IMR-90 (cell line): ENCODE measurements around the gene COX8A. TPM values are rescaled to one million over a fixed set of nuclear protein-coding genes. Genes with fewer than 3 reads are reported as not detected.
A peak's percentile ranks its signal among the peaks of the same experiment; 100 is the strongest.

Source experiments
- ATAC-seq: fragments of 200-7000 bp; cut with Tn5 transposase; 2 replicates; pipeline ENCODE4 v1.9.1; 2020; ENCODE audit warnings: low read depth, mild to moderate bottlenecking, moderate library complexity
- BruUV-seq: library from RNA; stranded (reverse); fragments of 400-500 nt; replicated peaks from 2 replicates; lab custom pipeline; 2021; lab: Mats Ljungman, UMichigan
- CTCF ChIA-PET: fragments of 300-600 bp; formaldehyde crosslinking; extraction: SDS; loops from one replicate; lab custom pipeline; 2021; ENCODE audit warnings: antibody characterized with exemption; lab: Yijun Ruan, JAX
- POLR2A ChIA-PET: fragments of 300-600 bp; sonication (Branson Sonifier 250); formaldehyde crosslinking; loops from one replicate; lab custom pipeline; 2022; ENCODE audit warnings: antibody characterized with exemption; ENCODE audit not compliant: unreplicated experiment; lab: Charles Lee
- DNase-seq: peaks from one replicate; pipeline ENCODE4 v3.0.0; 2013
- H2AFZ ChIP-seq: replicated peaks from 2 replicates; pipeline ENCODE3; 2013; ENCODE audit warnings: low read length, mild to moderate bottlenecking; ENCODE audit not compliant: poor library complexity
- H2AK5ac ChIP-seq: 2 replicates; pipeline ENCODE4 v1.6.1; 2013; ENCODE audit warnings: low read depth, low read length, inconsistent platforms
- H2AK9ac ChIP-seq: replicated peaks from 2 replicates; pipeline ENCODE3; 2013; ENCODE audit warnings: mild to moderate bottlenecking, low read depth, low read length, moderate library complexity; ENCODE audit not compliant: poor library complexity
- H2BK120ac ChIP-seq: 2 replicates; pipeline ENCODE4 v1.6.1; 2013; ENCODE audit warnings: low read depth, low read length, inconsistent platforms
- H2BK15ac ChIP-seq: 3 replicates; pipeline ENCODE4 v1.6.1; 2013; ENCODE audit warnings: low read depth, low read length, inconsistent platforms
- H2BK20ac ChIP-seq: 2 replicates; pipeline ENCODE4 v1.6.1; 2013; ENCODE audit warnings: low read depth, mild to moderate bottlenecking, inconsistent platforms, low read length, moderate library complexity
- H2BK5ac ChIP-seq: 2 replicates; pipeline ENCODE4 v1.6.1; 2013; ENCODE audit warnings: mild to moderate bottlenecking, low read depth, low read length, inconsistent platforms; ENCODE audit not compliant: poor library complexity, severe bottlenecking
- H3K14ac ChIP-seq: replicated peaks from 2 replicates; pipeline ENCODE4 v1.6.1; 2013; ENCODE audit warnings: low read depth, low read length, inconsistent platforms
- H3K18ac ChIP-seq: 2 replicates; pipeline ENCODE4 v1.6.1; 2013; ENCODE audit warnings: low read depth, low read length, control low read depth
- H3K23ac ChIP-seq: 2 replicates; pipeline ENCODE4 v1.6.1; 2013; ENCODE audit warnings: low read depth, low read length, inconsistent platforms
- H3K27ac ChIP-seq: 2 replicates; pipeline ENCODE4 v1.5.1; 2013; ENCODE audit warnings: mild to moderate bottlenecking, control low read depth, low read length; ENCODE audit not compliant: insufficient read depth
- H3K27me3 ChIP-seq: 2 replicates; pipeline ENCODE4 v1.6.1; 2013; ENCODE audit warnings: low read length; ENCODE audit not compliant: control insufficient read depth, insufficient read depth
- H3K36me3 ChIP-seq: 2 replicates; pipeline ENCODE4 v1.6.1; 2013; ENCODE audit warnings: low read length, mixed read lengths; ENCODE audit not compliant: control insufficient read depth, insufficient read depth
- H3K4ac ChIP-seq: 2 replicates; pipeline ENCODE4 v1.6.1; 2013; ENCODE audit warnings: low read depth, low read length, inconsistent platforms
- H3K4me1 ChIP-seq: 2 replicates; pipeline ENCODE4 v1.6.1; 2013; ENCODE audit warnings: low read length, mixed read lengths; ENCODE audit not compliant: control insufficient read depth, insufficient read depth
- H3K4me2 ChIP-seq: 2 replicates; pipeline ENCODE4 v1.6.1; 2013; ENCODE audit warnings: low read depth, mild to moderate bottlenecking, control low read depth, low read length, moderate library complexity
- H3K4me3 ChIP-seq: 2 replicates; pipeline ENCODE4 v1.5.1; 2013; ENCODE audit warnings: low read depth, mild to moderate bottlenecking, control low read depth, low read length, moderate library complexity; ENCODE audit not compliant: insufficient read depth
- H3K56ac ChIP-seq: 2 replicates; pipeline ENCODE4 v1.6.1; 2013; ENCODE audit warnings: low read length, inconsistent platforms; ENCODE audit not compliant: insufficient read depth; ENCODE audit errors: extremely low read depth
- H3K79me1 ChIP-seq, 2 experiments: 2 replicates each; pipeline ENCODE4 v1.6.1; 2013; ENCODE audit warnings: low read length in 2 of 2, inconsistent platforms in 1 of 2, low read depth in 1 of 2
- H3K9ac ChIP-seq: 2 replicates; pipeline ENCODE4 v1.6.1; 2013; ENCODE audit warnings: low read depth, low read length, control low read depth
- H3K9me1 ChIP-seq: 2 replicates; pipeline ENCODE4 v1.6.1; 2013; ENCODE audit warnings: low read length, inconsistent platforms; ENCODE audit not compliant: insufficient read depth
- H3K9me3 ChIP-seq: 2 replicates; pipeline ENCODE4 v1.6.1; 2013; ENCODE audit warnings: low read length; ENCODE audit not compliant: control insufficient read depth, insufficient read depth
- H4K20me1 ChIP-seq: 2 replicates; pipeline ENCODE4 v1.6.1; 2013; ENCODE audit warnings: low read length, inconsistent platforms; ENCODE audit not compliant: insufficient read depth
- H4K5ac ChIP-seq: 2 replicates; pipeline ENCODE4 v1.6.1; 2013; ENCODE audit warnings: mild to moderate bottlenecking, low read depth, low read length, control low read depth
- H4K8ac ChIP-seq, 2 experiments: 2 replicates each; pipeline ENCODE4 v1.6.1; 2013; ENCODE audit warnings: low read depth in 2 of 2, low read length in 2 of 2, control low read depth in 1 of 2, inconsistent platforms in 1 of 2
- H4K91ac ChIP-seq: 2 replicates; pipeline ENCODE4 v1.6.1; 2013; ENCODE audit warnings: low read depth, low read length, inconsistent platforms; ENCODE audit not compliant: insufficient read depth
- BHLHE40 ChIP-seq: fragments of 150-350 bp; IDR thresholded peaks from 2 replicates; pipeline ENCODE4 v1.6.1; 2016; ENCODE audit warnings: mild to moderate bottlenecking, low read depth, low read length
- CHD1 ChIP-seq: IDR thresholded peaks from 2 replicates; pipeline ENCODE4 v1.6.1; 2012; ENCODE audit warnings: low read depth, low read length, improper control_type of control experiment
- FOS ChIP-seq: fragments of 150-350 bp; IDR thresholded peaks from 2 replicates; pipeline ENCODE4 v1.6.1; 2016; ENCODE audit warnings: low read depth, low read length
- MAFK ChIP-seq: IDR thresholded peaks from 2 replicates; pipeline ENCODE4 v1.6.1; 2012; ENCODE audit warnings: low read depth, low read length, improper control_type of control experiment
- MAZ ChIP-seq: IDR thresholded peaks from 2 replicates; pipeline ENCODE4 v1.6.1; 2012; ENCODE audit warnings: low read depth, mild to moderate bottlenecking, low read length, improper control_type of control experiment, moderate library complexity, borderline replicate concordance
- MXI1 ChIP-seq: IDR thresholded peaks from 2 replicates; pipeline ENCODE4 v1.6.1; 2012; ENCODE audit warnings: low read depth, mild to moderate bottlenecking, low read length, moderate library complexity, borderline replicate concordance
- NFE2L2 ChIP-seq: fragments of 150-350 bp; IDR thresholded peaks from 2 replicates; pipeline ENCODE4 v1.6.1; 2016; ENCODE audit warnings: low read depth, mild to moderate bottlenecking, low read length
- POLR2A ChIP-seq: IDR thresholded peaks from 2 replicates; pipeline ENCODE4 v1.6.1; 2012; ENCODE audit warnings: mild to moderate bottlenecking, low read depth, low read length
- RAD21 ChIP-seq: IDR thresholded peaks from 2 replicates; pipeline ENCODE4 v1.6.1; 2012; ENCODE audit warnings: low read length, improper control_type of control experiment
- RCOR1 ChIP-seq: IDR thresholded peaks from 2 replicates; pipeline ENCODE4 v1.6.1; 2012; ENCODE audit warnings: mild to moderate bottlenecking, low read length, improper control_type of control experiment; ENCODE audit not compliant: insufficient replicate concordance
- RFX5 ChIP-seq: IDR thresholded peaks from 2 replicates; pipeline ENCODE4 v1.8.0; 2012; ENCODE audit warnings: low read depth, mild to moderate bottlenecking, low read length, moderate library complexity
- SMC3 ChIP-seq: fragments of 150-350 bp; IDR thresholded peaks from 2 replicates; pipeline ENCODE4 v1.6.1; 2016; ENCODE audit warnings: low read depth, mild to moderate bottlenecking, antibody characterized with exemption, low read length, moderate library complexity
- WGBS, 2 experiments: methylation state at CpG; one replicate each; pipeline versions ENCODE4 v1.1.5 to v1.1.7; 2013; ENCODE audit warnings: missing lambda C conversion rate in 2 of 2; ENCODE audit not compliant: insufficient read length in 1 of 2; ENCODE audit errors: extremely low coverage in 2 of 2; 5-methylcytosine and 5-hydroxymethylcytosine counted together
- dilution Hi-C: fragments of 300-500 bp; cut with HindIII; formaldehyde crosslinking; loops from one replicate; pipeline ENCODE4 v1.14.3; 2018; ENCODE audit warnings: low sequenced_read_pairs; ENCODE audit not compliant: unreplicated experiment
- in situ Hi-C: fragments of 300-500 bp; cut with MboI; formaldehyde crosslinking; loops from 3 replicates; pipeline ENCODE4 v1.14.3; 2019; ENCODE audit warnings: low sequenced_read_pairs, inconsistent platforms, mixed read lengths
- intact Hi-C: fragments of 100-400 bp; cut with micrococcal nuclease; formaldehyde crosslinking; loops from 2 replicates; pipeline ENCODE4 v1.10.0; 2022
- polyA plus RNA-seq, 3 experiments: library from polyadenylated mRNA; depleted of rRNA; stranded (reverse); fragments of >200 nt; gene quantifications; 2 replicates each; pipeline ENCODE4 v1.2.3, GENCODE V29; 2012; ENCODE audit warnings: low replicate concordance in 1 of 3
- total RNA-seq: library from RNA; depleted of rRNA; stranded (reverse); fragments of >200 nt; gene quantifications from 2 replicates; pipeline ENCODE4 v1.2.3, GENCODE V29; 2012
- TF ChIP-seq, protein P1 (sequence below): fragments of 150-350 bp; IDR thresholded peaks from 2 replicates; pipeline ENCODE4 v1.6.1; 2016; ENCODE audit warnings: low read depth, mild to moderate bottlenecking, low read length, moderate library complexity, borderline replicate concordance
- TF ChIP-seq, protein P2 (sequence below): fragments of 150-350 bp; IDR thresholded peaks from 2 replicates; pipeline ENCODE4 v1.6.1; 2017; ENCODE audit warnings: mild to moderate bottlenecking, antibody characterized with exemption, low read length, low read depth
- TF ChIP-seq, protein P3 (sequence below): conservative IDR thresholded peaks from 2 replicates; pipeline ENCODE4 v1.5.1; 2012; ENCODE audit warnings: mild to moderate bottlenecking, low read depth, low read length, improper control_type of control experiment

Gene COX8A
- total and polyA plus RNA-seq, 2 of the 4 experiments (the other 2 are of a cell fraction), result 250 to 598 TPM

DNA sequence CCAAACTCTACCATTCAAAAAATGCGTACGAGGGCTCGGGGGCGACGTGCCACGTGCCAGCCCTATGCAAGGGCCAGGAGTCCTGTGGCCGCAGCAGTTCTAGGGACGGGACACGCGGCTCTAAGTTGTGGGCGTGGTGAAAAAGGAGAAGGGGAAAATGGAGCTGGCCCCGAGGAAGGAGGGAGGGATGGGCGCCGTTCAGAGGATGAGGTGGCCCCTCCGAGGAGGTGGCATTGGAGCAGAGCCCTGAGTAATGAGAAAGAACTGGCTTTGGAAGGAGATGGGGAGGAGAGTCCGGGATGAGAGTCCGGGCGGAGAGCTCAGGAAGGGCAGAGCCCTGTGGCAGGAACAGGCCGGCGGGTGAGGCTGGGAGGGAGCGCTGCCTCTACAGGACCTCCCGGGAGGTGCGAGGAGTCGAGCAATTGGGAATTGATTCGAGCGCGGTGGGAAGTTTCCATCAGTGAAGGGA, 32.8 kb downstream of the COX8A start:
- Histone ChIP-seq H3K9me3 (no peaks in the 10 kb centered on the region), H2AFZ (peak overlapping the region; percentile 89), H3K4ac (peak overlapping the region; percentile 37), H3K9ac (0 out of 2 replicates have a peak overlapping the region, but pooled peaks have one; percentile 12), H3K56ac (no peak overlapping the region), H3K27ac (no peak overlapping the region), H2BK15ac (no peak overlapping the region; the same call in 2 of the 3 replicates), H4K5ac (no peak overlapping the region), H3K27me3 (no peaks in the 10 kb centered on the region), H2BK20ac (no peak overlapping the region), H2AK5ac (peak overlapping the region; percentile 29), H3K4me2 (peak overlapping the region; percentile 57), H3K4me3 (peak overlapping the region; percentile 4; the same call in 1 of the 2 replicates), H4K20me1 (no peaks in the 10 kb centered on the region), H2BK5ac (no peak overlapping the region), H2AK9ac (peak overlapping the region; percentile 91), H4K91ac (peak overlapping the region; percentile 17; the same call in 1 of the 2 replicates), H3K36me3 (no peaks in the 10 kb centered on the region), H3K9me1 (no peaks in the 10 kb centered on the region), H3K14ac (peak overlapping the region; percentile 12), H3K4me1 (peaks cover 10% of the 10 kb centered on the region), H3K23ac (0 out of 2 replicates have a peak overlapping the region, but pooled peaks have one; percentile 23), H3K79me1 (no peaks in the 10 kb centered on the region), H3K18ac (no peak overlapping the region), H4K8ac (peak overlapping the region in 1 of 2 experiments; percentile 62; a peak in 2 of 4 replicates), H2BK120ac (peak overlapping the region; percentile 6; the same call in 1 of the 2 replicates)
- in situ Hi-C loops (no loop called here), dilution Hi-C loops (no loop called here), intact Hi-C loops (loop anchor here (10.0 kb wide), 1 partner anchor 298 kb away; the partner anchor contains the start of genes CATSPERZ and ESRRA)
- peak; percentile 58 for ATAC-seq
- POLR2A ChIA-PET, result interaction anchor here (0.6 kb wide), 1 partner anchor 346 kb away, joined by 5 read pairs; no protein-coding TSS in a partner anchor
- 6% methylated on average over 17 of the region's 27 CpGs; no CpG with 5 or more reads in 1 of the 2 experiments for WGBS, 2 experiments
- no TSS peak for BruUV-seq
- DNase-seq, result no peak
- CTCF ChIA-PET, result interaction anchor here (1.4 to 1.5 kb wide), 2 partner anchors 141 to 142 kb away, joined by 3 to 4 read pairs; no protein-coding TSS in a partner anchor
- TF ChIP-seq, protein P1, sequence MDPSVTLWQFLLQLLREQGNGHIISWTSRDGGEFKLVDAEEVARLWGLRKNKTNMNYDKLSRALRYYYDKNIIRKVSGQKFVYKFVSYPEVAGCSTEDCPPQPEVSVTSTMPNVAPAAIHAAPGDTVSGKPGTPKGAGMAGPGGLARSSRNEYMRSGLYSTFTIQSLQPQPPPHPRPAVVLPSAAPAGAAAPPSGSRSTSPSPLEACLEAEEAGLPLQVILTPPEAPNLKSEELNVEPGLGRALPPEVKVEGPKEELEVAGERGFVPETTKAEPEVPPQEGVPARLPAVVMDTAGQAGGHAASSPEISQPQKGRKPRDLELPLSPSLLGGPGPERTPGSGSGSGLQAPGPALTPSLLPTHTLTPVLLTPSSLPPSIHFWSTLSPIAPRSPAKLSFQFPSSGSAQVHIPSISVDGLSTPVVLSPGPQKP, result no peak
- TF ChIP-seq MXI1 (no peak), MAFK (no peak), SMC3 (no peak), MAZ (no peak), RFX5 (no peak), RCOR1 (no peak), RAD21 (no peak), BHLHE40 (no peak), NFE2L2 (no peak), CHD1 (no peak), POLR2A (no peak), FOS (no peak)
- TF ChIP-seq, protein P2, sequence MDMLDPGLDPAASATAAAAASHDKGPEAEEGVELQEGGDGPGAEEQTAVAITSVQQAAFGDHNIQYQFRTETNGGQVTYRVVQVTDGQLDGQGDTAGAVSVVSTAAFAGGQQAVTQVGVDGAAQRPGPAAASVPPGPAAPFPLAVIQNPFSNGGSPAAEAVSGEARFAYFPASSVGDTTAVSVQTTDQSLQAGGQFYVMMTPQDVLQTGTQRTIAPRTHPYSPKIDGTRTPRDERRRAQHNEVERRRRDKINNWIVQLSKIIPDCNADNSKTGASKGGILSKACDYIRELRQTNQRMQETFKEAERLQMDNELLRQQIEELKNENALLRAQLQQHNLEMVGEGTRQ, result no peak
- TF ChIP-seq, protein P3, sequence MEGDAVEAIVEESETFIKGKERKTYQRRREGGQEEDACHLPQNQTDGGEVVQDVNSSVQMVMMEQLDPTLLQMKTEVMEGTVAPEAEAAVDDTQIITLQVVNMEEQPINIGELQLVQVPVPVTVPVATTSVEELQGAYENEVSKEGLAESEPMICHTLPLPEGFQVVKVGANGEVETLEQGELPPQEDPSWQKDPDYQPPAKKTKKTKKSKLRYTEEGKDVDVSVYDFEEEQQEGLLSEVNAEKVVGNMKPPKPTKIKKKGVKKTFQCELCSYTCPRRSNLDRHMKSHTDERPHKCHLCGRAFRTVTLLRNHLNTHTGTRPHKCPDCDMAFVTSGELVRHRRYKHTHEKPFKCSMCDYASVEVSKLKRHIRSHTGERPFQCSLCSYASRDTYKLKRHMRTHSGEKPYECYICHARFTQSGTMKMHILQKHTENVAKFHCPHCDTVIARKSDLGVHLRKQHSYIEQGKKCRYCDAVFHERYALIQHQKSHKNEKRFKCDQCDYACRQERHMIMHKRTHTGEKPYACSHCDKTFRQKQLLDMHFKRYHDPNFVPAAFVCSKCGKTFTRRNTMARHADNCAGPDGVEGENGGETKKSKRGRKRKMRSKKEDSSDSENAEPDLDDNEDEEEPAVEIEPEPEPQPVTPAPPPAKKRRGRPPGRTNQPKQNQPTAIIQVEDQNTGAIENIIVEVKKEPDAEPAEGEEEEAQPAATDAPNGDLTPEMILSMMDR, result no peak
